Keratinocyte (primary cell): Measurements from ENCODE around the gene RNF34. TPM values are rescaled to one million over a fixed set of nuclear protein-coding genes. Genes with fewer than 3 reads are reported as not detected.

Experiments used
- DNase-seq: peaks from one replicate; pipeline ENCODE4 v3.0.0-alpha.2; 2011; ENCODE audit warnings: low read depth, missing footprints, low spot score
- FAIRE-seq: peaks from 2 replicates; lab custom pipeline; 2011; peaks lifted over from hg19 to GRCh38; lab: Jason Lieb, UNC
- H2AFZ ChIP-seq: 2 replicates; pipeline ENCODE4 v1.6.0; 2012; ENCODE audit warnings: low read length, control low read depth, inconsistent platforms; ENCODE audit not compliant: control insufficient read depth
- H3K27ac ChIP-seq: 2 replicates; pipeline ENCODE4 v1.5.1; 2011; ENCODE audit warnings: low read length; ENCODE audit not compliant: control insufficient read depth, insufficient read depth
- H3K27me3 ChIP-seq: 3 replicates; pipeline ENCODE4 v1.6.0; 2011; ENCODE audit warnings: low read length; ENCODE audit not compliant: control insufficient read depth, insufficient read depth; ENCODE audit errors: extremely low read depth
- H3K36me3 ChIP-seq, 2 experiments: 2 replicates in 1 of 2; 3 replicates in 1 of 2; pipeline ENCODE4 v1.5.1; 2011; ENCODE audit warnings: low read length in 2 of 2, mild to moderate bottlenecking in 1 of 2; ENCODE audit not compliant: control insufficient read depth in 2 of 2, insufficient read depth in 2 of 2; ENCODE audit errors: extremely low read depth in 1 of 2
- H3K4me1 ChIP-seq: 3 replicates; pipeline ENCODE4 v1.5.1; 2011; ENCODE audit warnings: low read length; ENCODE audit not compliant: control insufficient read depth, insufficient read depth; ENCODE audit errors: extremely low read depth
- H3K4me2 ChIP-seq: 3 replicates; pipeline ENCODE4 v1.6.0; 2011; ENCODE audit warnings: low read depth, low read length; ENCODE audit not compliant: control insufficient read depth, insufficient read depth; ENCODE audit errors: extremely low read depth
- H3K4me3 ChIP-seq, 3 experiments: fragments of 200-600 bp in 1 of 3; sonication (generic) in 1 of 3; 2 replicates in 2 of 3; 3 replicates in 1 of 3; pipeline ENCODE4 v1.5.1; 2011 to 2016; ENCODE audit warnings: low read length in 3 of 3, mild to moderate bottlenecking in 3 of 3, control low read depth in 2 of 3, inconsistent platforms in 1 of 3, low read depth in 1 of 3, mixed read lengths in 1 of 3, mixed run types in 1 of 3, moderate library complexity in 1 of 3; ENCODE audit not compliant: control insufficient read depth in 2 of 3, insufficient read depth in 2 of 3; ENCODE audit errors: extremely low read depth in 1 of 3
- H3K79me2 ChIP-seq: 2 replicates; pipeline ENCODE4 v1.6.0; 2012; ENCODE audit warnings: low read length; ENCODE audit not compliant: control insufficient read depth, insufficient read depth
- H3K9ac ChIP-seq: 3 replicates; pipeline ENCODE4 v1.6.0; 2011; ENCODE audit warnings: low read length; ENCODE audit not compliant: control insufficient read depth, insufficient read depth; ENCODE audit errors: extremely low read depth
- H3K9me1 ChIP-seq: 3 replicates; pipeline ENCODE4 v1.6.0; 2011; ENCODE audit warnings: low read length; ENCODE audit not compliant: control insufficient read depth, insufficient read depth; ENCODE audit errors: extremely low read depth
- H3K9me3 ChIP-seq: 2 replicates; pipeline ENCODE4 v1.5.1; 2012; ENCODE audit warnings: low read depth, low read length; ENCODE audit not compliant: control insufficient read depth
- H4K20me1 ChIP-seq: 3 replicates; pipeline ENCODE4 v1.6.0; 2011; ENCODE audit warnings: low read length; ENCODE audit not compliant: control insufficient read depth, insufficient read depth; ENCODE audit errors: extremely low read depth
- CTCF ChIP-seq, 3 experiments: IDR thresholded peaks in 1 of 3; conservative IDR thresholded peaks in 1 of 3; optimal IDR thresholded peaks in 1 of 3; 2 replicates in 2 of 3; 3 replicates in 1 of 3; pipeline versions ENCODE3 to v1.5.1; 2011; ENCODE audit warnings: low read length in 3 of 3, mild to moderate bottlenecking in 3 of 3, moderate library complexity in 2 of 3, control low read depth in 1 of 3, inconsistent platforms in 1 of 3; ENCODE audit not compliant: insufficient read depth in 2 of 3; ENCODE audit errors: extremely low read depth in 1 of 3
- EZH2 ChIP-seq: IDR thresholded peaks from one replicate; pipeline ENCODE4 v1.6.1; 2012; ENCODE audit warnings: inconsistent platforms, mild to moderate bottlenecking, low read length, moderate library complexity
- dilution Hi-C: fragments of 300-500 bp; cut with MboI; formaldehyde crosslinking; loops from one replicate; pipeline ENCODE4 v1.7.0; 2020; ENCODE audit warnings: low sequenced_read_pairs; ENCODE audit not compliant: extremely low pct_ligation_motif_present
- polyA plus RNA-seq, 5 experiments: library from polyadenylated mRNA; depleted of rRNA in 3 of 5; stranded (reverse) in 3 of 5; stranded (forward) in 1 of 5; unstranded in 1 of 5; fragments of >200 nt; gene quantifications; 1 replicate in 1 of 5; 2 replicates in 3 of 5; 3 replicates in 1 of 5; pipeline versions ENCODE4 v1.2.1 to v1.2.3, GENCODE V29; 2011 to 2012; ENCODE audit warnings: missing spikeins in 2 of 5, low read depth in 1 of 5, low replicate concordance in 1 of 5

Gene RNF34
- polyA plus RNA-seq, 1 donor (not counting 4 experiments of a cell fraction or from before 2014, with no cell fraction given), result 39.0 TPM

- peak overlapping the region; percentile 74 for H3K9ac ChIP-seq
- H2AFZ ChIP-seq, result peak overlapping the region; percentile 21
- peaks cover 8% of the 10 kb centered on the region for H3K4me1 ChIP-seq
- H3K4me3 ChIP-seq, result peak overlapping the region; percentile 50 to 74 (median 65)
- H3K79me2 ChIP-seq, result peaks cover 37% of the 10 kb centered on the region
- H4K20me1 ChIP-seq, result peaks cover 2% of the 10 kb centered on the region
- peak overlapping the region; percentile 73 for H3K4me2 ChIP-seq
- H3K9me1 ChIP-seq, result no peaks in the 10 kb centered on the region
- no peaks in the 10 kb centered on the region for H3K9me3 ChIP-seq
- dilution Hi-C loops, result no loop called here
- no peaks in the 10 kb centered on the region for H3K27me3 ChIP-seq
- no peaks in the 10 kb centered on the region for H3K36me3 ChIP-seq
- FAIRE-seq (no peak), DNase-seq (no peak)
- TF ChIP-seq EZH2, result no peak
- no peak for TF ChIP-seq CTCF (optimal IDR thresholded peaks at IDR 0.05 in 1 of 3, IDR thresholded peaks at IDR 0.05 in 1 of 3, conservative IDR thresholded peaks at IDR 0.05 in 1 of 3; ENCODE audit: extremely low read depth in 1 of 3, insufficient read depth in 2 of 3, low read length in 3 of 3)
- H3K27ac ChIP-seq, result peak overlapping the region; percentile 58
These were observed 66.2 kb downstream of the RNF34 start for GRCh38 chr12:121465921-121466793.

GRCh38 chr12:121466794-121467637 is 67.1 kb downstream of the RNF34 start:
- dilution Hi-C loops, result no loop called here
- Histone ChIP-seq H3K36me3 (no peaks in the 10 kb centered on the region), H3K27ac (peak overlapping the region; percentile 34), H3K9me1 (no peaks in the 10 kb centered on the region), H3K79me2 (peaks cover 31% of the 10 kb centered on the region), H3K27me3 (no peaks in the 10 kb centered on the region), H3K4me1 (peaks cover 8% of the 10 kb centered on the region), H3K4me3 (peak overlapping the region; percentile 50 to 63 (median 52)), H3K9me3 (no peaks in the 10 kb centered on the region), H4K20me1 (no peaks in the 10 kb centered on the region), H2AFZ (no peak overlapping the region), H3K4me2 (no peak overlapping the region), H3K9ac (peak overlapping the region; percentile 74)
- no peak for TF ChIP-seq CTCF (optimal IDR thresholded peaks at IDR 0.05 in 1 of 3, IDR thresholded peaks at IDR 0.05 in 1 of 3, conservative IDR thresholded peaks at IDR 0.05 in 1 of 3; ENCODE audit: extremely low read depth in 1 of 3, insufficient read depth in 2 of 3, low read length in 3 of 3)
- TF ChIP-seq EZH2, result no peak
- DNase-seq, result no peak
- FAIRE-seq, result no peak
